Neural cell (in vitro differentiated cells): Measurements from ENCODE around the gene EPC1. TPM values are rescaled to one million over a fixed set of nuclear protein-coding genes. Genes with fewer than 3 reads are reported as not detected.

Source experiments
- H2AFZ ChIP-seq: fragments of 200-600, 300-800 bp; sonication (generic), shearing (Covaris generic); 2 replicates; pipeline ENCODE4 v1.6.0; 2014; ENCODE audit warnings: low read depth, mild to moderate bottlenecking, antibody characterized with exemption, low read length, moderate library complexity
- H3F3A ChIP-seq: fragments of 200-600 bp; shearing (Covaris generic); 2 replicates; pipeline ENCODE4 v1.6.1; 2016; ENCODE audit warnings: mild to moderate bottlenecking, moderate library complexity, mixed read lengths, antibody characterized with exemption, low read length; ENCODE audit not compliant: insufficient read depth, poor library complexity, severe bottlenecking
- H3K27ac ChIP-seq: fragments of 200-600, 300-800 bp; sonication (generic), shearing (Covaris generic); 2 replicates; pipeline ENCODE4 v1.5.1; 2014; ENCODE audit warnings: mild to moderate bottlenecking, low read length, moderate library complexity
- H3K27me3 ChIP-seq: fragments of 300-800, 200-600 bp; sonication (generic), shearing (Covaris generic); 2 replicates; pipeline ENCODE4 v1.6.0; 2014; ENCODE audit warnings: mild to moderate bottlenecking, low read depth, low read length, moderate library complexity; ENCODE audit not compliant: insufficient read depth
- H3K36me3 ChIP-seq: fragments of 300-800, 200-600 bp; sonication (generic), shearing (Covaris generic); 2 replicates; pipeline ENCODE4 v1.5.1; 2014; ENCODE audit warnings: mild to moderate bottlenecking, antibody characterized with exemption, low read length, moderate library complexity; ENCODE audit not compliant: insufficient read depth
- H3K4me2 ChIP-seq: fragments of 300-800, 200-600 bp; sonication (generic), shearing (Covaris generic); 2 replicates; pipeline ENCODE4 v1.6.0; 2014; ENCODE audit warnings: mild to moderate bottlenecking, low read length
- H3K4me3 ChIP-seq: fragments of 300-800, 200-600 bp; sonication (generic), shearing (Covaris generic); 2 replicates; pipeline ENCODE4 v1.5.1; 2014; ENCODE audit warnings: mild to moderate bottlenecking, low read length, moderate library complexity
- H3K79me2 ChIP-seq: fragments of 200-600 bp; shearing (Covaris generic); replicated peaks from 2 replicates; pipeline ENCODE4 v1.6.0; 2014; ENCODE audit warnings: mild to moderate bottlenecking, low read length, moderate library complexity; ENCODE audit not compliant: insufficient read depth
- H3K9ac ChIP-seq: fragments of 300-800, 200-600 bp; sonication (generic), shearing (Covaris generic); 2 replicates; pipeline ENCODE4 v1.6.1; 2016; ENCODE audit warnings: mild to moderate bottlenecking, low read length, mixed read lengths
- H3K9me2 ChIP-seq: fragments of 200-600 bp; shearing (Covaris generic); 2 replicates; pipeline ENCODE4 v1.6.1; 2016; ENCODE audit warnings: mild to moderate bottlenecking, low read length, mixed read lengths; ENCODE audit not compliant: insufficient read depth
- H3K9me3 ChIP-seq: fragments of 200-600, 300-800 bp; sonication (generic), shearing (Covaris generic); 2 replicates; pipeline ENCODE4 v1.6.1; 2016; ENCODE audit warnings: mild to moderate bottlenecking, mixed run types, low read length, moderate library complexity, mixed read lengths
- H4K20me1 ChIP-seq: fragments of 200-600 bp; shearing (Covaris generic); 2 replicates; pipeline ENCODE4 v1.6.1; 2016; ENCODE audit warnings: mild to moderate bottlenecking, mixed run types; ENCODE audit not compliant: insufficient read depth
- EP300 ChIP-seq: fragments of 450-650 bp; conservative IDR thresholded peaks from 2 replicates; pipeline ENCODE4 v1.6.1; 2014; ENCODE audit warnings: antibody characterized with exemption, mild to moderate bottlenecking, moderate library complexity; ENCODE audit not compliant: poor library complexity, severe bottlenecking
- EZH2 ChIP-seq: fragments of 200-600, 300-800 bp; shearing (Covaris generic), sonication (generic); IDR thresholded peaks from 2 replicates; pipeline ENCODE4 v1.6.1; 2014; ENCODE audit warnings: antibody characterized with exemption, low read length, borderline replicate concordance, mild to moderate bottlenecking; ENCODE audit not compliant: insufficient read depth, poor library complexity, severe bottlenecking
- MXI1 ChIP-seq: fragments of 450-650 bp; conservative IDR thresholded peaks from 2 replicates; pipeline ENCODE4 v1.6.1; 2014; ENCODE audit warnings: antibody characterized with exemption, mild to moderate bottlenecking; ENCODE audit not compliant: poor library complexity, severe bottlenecking
- POLR2AphosphoS5 ChIP-seq: IDR thresholded peaks from 2 replicates; pipeline ENCODE4 v1.6.1; 2012
- RAD21 ChIP-seq: fragments of 450-650 bp; conservative IDR thresholded peaks from 2 replicates; pipeline ENCODE4 v1.6.1; 2014; ENCODE audit warnings: antibody characterized with exemption, mild to moderate bottlenecking, moderate library complexity
- SMC3 ChIP-seq: fragments of 450-650 bp; conservative IDR thresholded peaks from 2 replicates; pipeline ENCODE4 v1.6.1; 2014; ENCODE audit warnings: antibody characterized with exemption, mild to moderate bottlenecking, moderate library complexity; ENCODE audit not compliant: poor library complexity
- TAF1 ChIP-seq: IDR thresholded peaks from 2 replicates; pipeline ENCODE4 v1.6.1; 2012; ENCODE audit warnings: low read depth
- polyA plus RNA-seq: library from polyadenylated mRNA; depleted of rRNA; stranded (reverse); fragments of >200 nt; gene quantifications from 2 replicates; pipeline ENCODE4 v1.2.3, GENCODE V29; 2014
- TF ChIP-seq, protein P1 (sequence below): IDR thresholded peaks from 2 replicates; pipeline ENCODE4 v1.6.1; 2012; ENCODE audit warnings: borderline replicate concordance
- TF ChIP-seq, protein P2 (sequence below): fragments of 450-650 bp; IDR thresholded peaks from 2 replicates; pipeline ENCODE4 v1.5.1; 2014; ENCODE audit warnings: antibody characterized with exemption, mild to moderate bottlenecking, moderate library complexity; ENCODE audit not compliant: poor library complexity, severe bottlenecking

EPC1 gene
- polyA plus RNA-seq, 1 donor from 2014 or later = 137 TPM

DNA sequence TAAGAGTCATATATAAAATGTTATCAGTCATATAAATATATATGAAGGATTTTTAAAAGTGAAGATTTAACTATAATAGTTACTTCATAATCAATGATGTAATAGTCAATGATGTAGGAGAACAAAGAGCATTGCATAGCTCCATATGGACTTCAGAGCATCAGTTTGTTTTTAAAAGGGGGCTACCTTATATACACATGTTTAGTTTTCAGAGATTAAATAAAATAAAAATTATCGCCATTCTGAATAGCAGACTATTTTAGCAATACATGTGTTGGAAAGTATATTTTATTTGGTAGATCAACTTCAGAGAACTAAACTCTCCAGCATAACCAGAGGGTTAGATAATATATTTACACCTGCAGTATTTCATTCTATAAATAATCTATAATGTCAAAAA lies 29.1 kb upstream of the EPC1 start:
- peak overlapping the region; percentile 84 for H3K9ac ChIP-seq

DNA sequence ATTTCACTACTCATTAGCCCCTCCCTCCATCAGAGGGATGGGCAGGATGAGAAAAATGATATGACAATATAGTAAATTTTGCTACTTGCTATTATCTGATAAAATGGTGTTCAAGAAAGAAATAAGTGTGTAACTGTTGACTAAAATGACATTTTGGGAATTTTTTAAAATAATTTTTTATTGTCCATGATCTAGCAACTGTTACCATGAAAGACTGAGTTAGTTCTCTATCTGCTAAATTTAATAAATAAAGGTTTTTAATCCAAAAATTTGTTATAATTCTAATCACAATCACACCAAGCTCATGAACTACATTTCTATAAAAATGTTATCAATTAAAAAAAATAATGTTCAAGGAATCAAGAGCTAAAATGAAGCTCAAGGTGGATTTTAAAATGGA lies 28.7 kb upstream of the EPC1 start:
- Histone ChIP-seq H2AFZ (peak overlapping the region; percentile 11), H3K27me3 (no peaks in the 10 kb centered on the region), H3K9me2 (no peaks in the 10 kb centered on the region), H3F3A (peaks cover 5% of the 10 kb centered on the region), H3K9ac (peak overlapping the region; percentile 84), H3K36me3 (peaks cover 5% of the 10 kb centered on the region), H3K27ac (peak overlapping the region; percentile 96), H3K9me3 (no peaks in the 10 kb centered on the region), H3K4me2 (peak overlapping the region; percentile 81), H4K20me1 (no peaks in the 10 kb centered on the region), H3K4me3 (peak overlapping the region; percentile 77), H3K79me2 (peaks cover 79% of the 10 kb centered on the region)
- TF ChIP-seq POLR2AphosphoS5 (peak; percentile 19), EZH2 (no peak)

More for the DNA sequence above, 29.1 kb upstream of the EPC1 start:
- H3F3A ChIP-seq = peaks cover 5% of the 10 kb centered on the region
- H3K4me3 ChIP-seq = peak overlapping the region; percentile 77
- no peaks in the 10 kb centered on the region for H3K9me2 ChIP-seq
- no peaks in the 10 kb centered on the region for H4K20me1 ChIP-seq
- peak overlapping the region; percentile 81 for H3K4me2 ChIP-seq
- peak overlapping the region; percentile 96 for H3K27ac ChIP-seq
- H3K27me3 ChIP-seq = no peaks in the 10 kb centered on the region
- H3K9me3 ChIP-seq = no peaks in the 10 kb centered on the region
- peak overlapping the region; percentile 11 for H2AFZ ChIP-seq
- peaks cover 74% of the 10 kb centered on the region for H3K79me2 ChIP-seq
- H3K36me3 ChIP-seq = peaks cover 5% of the 10 kb centered on the region
- TF ChIP-seq POLR2AphosphoS5 (peak; percentile 37), EZH2 (no peak)
- TF ChIP-seq, protein P1, sequence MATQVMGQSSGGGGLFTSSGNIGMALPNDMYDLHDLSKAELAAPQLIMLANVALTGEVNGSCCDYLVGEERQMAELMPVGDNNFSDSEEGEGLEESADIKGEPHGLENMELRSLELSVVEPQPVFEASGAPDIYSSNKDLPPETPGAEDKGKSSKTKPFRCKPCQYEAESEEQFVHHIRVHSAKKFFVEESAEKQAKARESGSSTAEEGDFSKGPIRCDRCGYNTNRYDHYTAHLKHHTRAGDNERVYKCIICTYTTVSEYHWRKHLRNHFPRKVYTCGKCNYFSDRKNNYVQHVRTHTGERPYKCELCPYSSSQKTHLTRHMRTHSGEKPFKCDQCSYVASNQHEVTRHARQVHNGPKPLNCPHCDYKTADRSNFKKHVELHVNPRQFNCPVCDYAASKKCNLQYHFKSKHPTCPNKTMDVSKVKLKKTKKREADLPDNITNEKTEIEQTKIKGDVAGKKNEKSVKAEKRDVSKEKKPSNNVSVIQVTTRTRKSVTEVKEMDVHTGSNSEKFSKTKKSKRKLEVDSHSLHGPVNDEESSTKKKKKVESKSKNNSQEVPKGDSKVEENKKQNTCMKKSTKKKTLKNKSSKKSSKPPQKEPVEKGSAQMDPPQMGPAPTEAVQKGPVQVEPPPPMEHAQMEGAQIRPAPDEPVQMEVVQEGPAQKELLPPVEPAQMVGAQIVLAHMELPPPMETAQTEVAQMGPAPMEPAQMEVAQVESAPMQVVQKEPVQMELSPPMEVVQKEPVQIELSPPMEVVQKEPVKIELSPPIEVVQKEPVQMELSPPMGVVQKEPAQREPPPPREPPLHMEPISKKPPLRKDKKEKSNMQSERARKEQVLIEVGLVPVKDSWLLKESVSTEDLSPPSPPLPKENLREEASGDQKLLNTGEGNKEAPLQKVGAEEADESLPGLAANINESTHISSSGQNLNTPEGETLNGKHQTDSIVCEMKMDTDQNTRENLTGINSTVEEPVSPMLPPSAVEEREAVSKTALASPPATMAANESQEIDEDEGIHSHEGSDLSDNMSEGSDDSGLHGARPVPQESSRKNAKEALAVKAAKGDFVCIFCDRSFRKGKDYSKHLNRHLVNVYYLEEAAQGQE = peak; percentile 40

DNA sequence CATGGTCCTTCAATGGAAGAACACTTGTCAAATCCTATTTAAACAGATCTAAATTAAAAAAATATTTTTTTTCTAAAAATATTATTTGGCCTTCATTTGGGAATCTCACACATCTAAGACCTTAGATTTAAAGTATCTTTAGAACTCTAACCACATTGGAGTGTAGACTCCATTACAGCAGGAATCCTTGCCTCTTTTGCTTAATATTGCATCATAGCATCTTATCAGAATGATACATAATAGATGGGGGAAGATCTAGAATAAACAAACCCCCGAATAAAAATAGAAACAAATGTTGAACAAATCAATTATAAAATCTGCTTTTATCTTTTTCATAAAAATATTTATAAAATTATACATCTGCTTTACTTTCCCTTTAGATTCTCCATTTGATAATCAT lies 27.6 kb upstream of the EPC1 start:
- Histone ChIP-seq H4K20me1 (no peaks in the 10 kb centered on the region), H3K36me3 (peaks cover 5% of the 10 kb centered on the region), H3K9ac (peak overlapping the region; percentile 84), H3K9me2 (no peaks in the 10 kb centered on the region), H2AFZ (peak overlapping the region; percentile 11), H3F3A (no peaks in the 10 kb centered on the region), H3K79me2 (peaks cover 89% of the 10 kb centered on the region), H3K4me2 (peak overlapping the region; percentile 81), H3K9me3 (no peaks in the 10 kb centered on the region), H3K27me3 (no peaks in the 10 kb centered on the region), H3K4me3 (peak overlapping the region; percentile 77), H3K27ac (peak overlapping the region; percentile 96)
- TF ChIP-seq MXI1 = no peak
- TF ChIP-seq TAF1 = no peak
- TF ChIP-seq POLR2AphosphoS5 = no peak
- TF ChIP-seq, protein P1 = no peak
- TF ChIP-seq RAD21 = no peak
- TF ChIP-seq EZH2 = no peak
- TF ChIP-seq SMC3 = no peak
- TF ChIP-seq, protein P2, sequence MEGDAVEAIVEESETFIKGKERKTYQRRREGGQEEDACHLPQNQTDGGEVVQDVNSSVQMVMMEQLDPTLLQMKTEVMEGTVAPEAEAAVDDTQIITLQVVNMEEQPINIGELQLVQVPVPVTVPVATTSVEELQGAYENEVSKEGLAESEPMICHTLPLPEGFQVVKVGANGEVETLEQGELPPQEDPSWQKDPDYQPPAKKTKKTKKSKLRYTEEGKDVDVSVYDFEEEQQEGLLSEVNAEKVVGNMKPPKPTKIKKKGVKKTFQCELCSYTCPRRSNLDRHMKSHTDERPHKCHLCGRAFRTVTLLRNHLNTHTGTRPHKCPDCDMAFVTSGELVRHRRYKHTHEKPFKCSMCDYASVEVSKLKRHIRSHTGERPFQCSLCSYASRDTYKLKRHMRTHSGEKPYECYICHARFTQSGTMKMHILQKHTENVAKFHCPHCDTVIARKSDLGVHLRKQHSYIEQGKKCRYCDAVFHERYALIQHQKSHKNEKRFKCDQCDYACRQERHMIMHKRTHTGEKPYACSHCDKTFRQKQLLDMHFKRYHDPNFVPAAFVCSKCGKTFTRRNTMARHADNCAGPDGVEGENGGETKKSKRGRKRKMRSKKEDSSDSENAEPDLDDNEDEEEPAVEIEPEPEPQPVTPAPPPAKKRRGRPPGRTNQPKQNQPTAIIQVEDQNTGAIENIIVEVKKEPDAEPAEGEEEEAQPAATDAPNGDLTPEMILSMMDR = no peak
- TF ChIP-seq EP300 = no peak
